OCI-LY3 (cell line): ENCODE data around the gene MRPL20.

ENCODE experiments used
- H2AFZ ChIP-seq: fragments of 200-600, 300-600 bp; shearing (Covaris generic); 2 replicates; pipeline ENCODE4 v1.6.0; 2014; ENCODE audit warnings: antibody characterized with exemption, low read depth, low read length
- H3K27ac ChIP-seq: fragments of 200-600, 300-600 bp; sonication (generic); 2 replicates; pipeline ENCODE4 v1.5.1; 2014; ENCODE audit warnings: mild to moderate bottlenecking, low read length, moderate library complexity, mixed read lengths
- H3K27me3 ChIP-seq: fragments of 200-600, 300-600 bp; sonication (generic); 2 replicates; pipeline ENCODE4 v1.6.1; 2014; ENCODE audit warnings: low read depth, low read length, mixed read lengths
- H3K36me3 ChIP-seq: fragments of 200-600, 300-600 bp; sonication (generic); replicated peaks from 2 replicates; pipeline ENCODE3; 2014; ENCODE audit warnings: low read depth, low read length, mixed read lengths
- H3K4me1 ChIP-seq: fragments of 300-600, 200-600 bp; sonication (generic); 2 replicates; pipeline ENCODE4 v1.6.1; 2014; ENCODE audit warnings: low read length, mixed read lengths
- H3K4me2 ChIP-seq: fragments of 200-600, 300-600 bp; sonication (generic); 2 replicates; pipeline ENCODE4 v1.6.1; 2014; ENCODE audit warnings: low read length, mixed read lengths
- H3K4me3 ChIP-seq: fragments of 300-600, 200-600 bp; sonication (generic); 2 replicates; pipeline ENCODE4 v1.5.1; 2014; ENCODE audit warnings: antibody characterized with exemption, mild to moderate bottlenecking, low read length, moderate library complexity
- H3K79me2 ChIP-seq: fragments of 300-600, 200-600 bp; shearing (Covaris generic); 2 replicates; pipeline ENCODE4 v1.6.1; 2014; ENCODE audit warnings: mild to moderate bottlenecking, low read length, mixed read lengths
- H3K9ac ChIP-seq: fragments of 300-600, 200-600 bp; shearing (Covaris generic); 2 replicates; pipeline ENCODE4 v1.6.0; 2014; ENCODE audit warnings: mild to moderate bottlenecking, low read length, moderate library complexity
- H3K9me3 ChIP-seq: fragments of 200-600, 300-600 bp; shearing (Covaris generic); 2 replicates; pipeline ENCODE4 v1.6.1; 2014; ENCODE audit warnings: low read length, mixed read lengths; ENCODE audit not compliant: insufficient read depth
- H4K20me1 ChIP-seq: fragments of 200-600, 300-600 bp; sonication (generic); 2 replicates; pipeline ENCODE4 v1.6.1; 2016; ENCODE audit warnings: low read length, mixed read lengths; ENCODE audit not compliant: insufficient read depth
- EZH2phosphoT487 ChIP-seq: fragments of 200-600 bp; shearing (Covaris generic); IDR thresholded peaks from 2 replicates; pipeline ENCODE4 v1.6.1; 2018; ENCODE audit warnings: antibody characterized with exemption, mixed run types, low read depth
- TF ChIP-seq, protein P1 (sequence below): fragments of 200-600, 300-600 bp; sonication (generic); IDR thresholded peaks from 2 replicates; pipeline ENCODE4 v1.5.1; 2014; ENCODE audit warnings: antibody characterized with exemption, low read length, low read depth

Gene MRPL20

DNA sequence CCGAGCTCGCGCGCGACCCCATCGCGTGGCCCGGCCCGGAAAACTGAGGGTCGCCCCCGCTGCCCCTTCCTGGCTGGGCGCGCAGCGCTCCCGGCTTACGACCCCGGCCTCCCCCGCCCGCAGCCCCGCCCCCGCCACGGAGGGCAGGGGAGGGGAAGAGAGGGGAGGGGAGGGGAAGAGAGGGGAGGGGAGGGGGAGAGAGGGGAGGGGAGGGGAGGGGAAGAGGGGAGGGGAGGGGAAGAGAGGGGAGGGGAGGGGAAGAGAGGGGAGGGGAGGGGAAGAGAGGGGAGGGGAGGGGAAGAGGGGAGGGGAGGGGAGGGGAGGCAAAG, 20.7 kb upstream of the MRPL20 start:
- H3K9me3 ChIP-seq: no peaks in the 10 kb centered on the region
- H3K4me1 ChIP-seq: no peaks in the 10 kb centered on the region
- H2AFZ ChIP-seq: no peak overlapping the region
- TF ChIP-seq EZH2phosphoT487: no peak
- TF ChIP-seq, protein P1, sequence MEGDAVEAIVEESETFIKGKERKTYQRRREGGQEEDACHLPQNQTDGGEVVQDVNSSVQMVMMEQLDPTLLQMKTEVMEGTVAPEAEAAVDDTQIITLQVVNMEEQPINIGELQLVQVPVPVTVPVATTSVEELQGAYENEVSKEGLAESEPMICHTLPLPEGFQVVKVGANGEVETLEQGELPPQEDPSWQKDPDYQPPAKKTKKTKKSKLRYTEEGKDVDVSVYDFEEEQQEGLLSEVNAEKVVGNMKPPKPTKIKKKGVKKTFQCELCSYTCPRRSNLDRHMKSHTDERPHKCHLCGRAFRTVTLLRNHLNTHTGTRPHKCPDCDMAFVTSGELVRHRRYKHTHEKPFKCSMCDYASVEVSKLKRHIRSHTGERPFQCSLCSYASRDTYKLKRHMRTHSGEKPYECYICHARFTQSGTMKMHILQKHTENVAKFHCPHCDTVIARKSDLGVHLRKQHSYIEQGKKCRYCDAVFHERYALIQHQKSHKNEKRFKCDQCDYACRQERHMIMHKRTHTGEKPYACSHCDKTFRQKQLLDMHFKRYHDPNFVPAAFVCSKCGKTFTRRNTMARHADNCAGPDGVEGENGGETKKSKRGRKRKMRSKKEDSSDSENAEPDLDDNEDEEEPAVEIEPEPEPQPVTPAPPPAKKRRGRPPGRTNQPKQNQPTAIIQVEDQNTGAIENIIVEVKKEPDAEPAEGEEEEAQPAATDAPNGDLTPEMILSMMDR: no peak
- H3K27me3 ChIP-seq: no peaks in the 10 kb centered on the region
- H3K27ac ChIP-seq: no peak overlapping the region
- no peaks in the 10 kb centered on the region for H3K36me3 ChIP-seq
- no peaks in the 10 kb centered on the region for H3K79me2 ChIP-seq
- H3K4me3 ChIP-seq: no peak overlapping the region
- H3K9ac ChIP-seq: no peak overlapping the region
- no peaks in the 10 kb centered on the region for H4K20me1 ChIP-seq
- no peak overlapping the region for H3K4me2 ChIP-seq

DNA sequence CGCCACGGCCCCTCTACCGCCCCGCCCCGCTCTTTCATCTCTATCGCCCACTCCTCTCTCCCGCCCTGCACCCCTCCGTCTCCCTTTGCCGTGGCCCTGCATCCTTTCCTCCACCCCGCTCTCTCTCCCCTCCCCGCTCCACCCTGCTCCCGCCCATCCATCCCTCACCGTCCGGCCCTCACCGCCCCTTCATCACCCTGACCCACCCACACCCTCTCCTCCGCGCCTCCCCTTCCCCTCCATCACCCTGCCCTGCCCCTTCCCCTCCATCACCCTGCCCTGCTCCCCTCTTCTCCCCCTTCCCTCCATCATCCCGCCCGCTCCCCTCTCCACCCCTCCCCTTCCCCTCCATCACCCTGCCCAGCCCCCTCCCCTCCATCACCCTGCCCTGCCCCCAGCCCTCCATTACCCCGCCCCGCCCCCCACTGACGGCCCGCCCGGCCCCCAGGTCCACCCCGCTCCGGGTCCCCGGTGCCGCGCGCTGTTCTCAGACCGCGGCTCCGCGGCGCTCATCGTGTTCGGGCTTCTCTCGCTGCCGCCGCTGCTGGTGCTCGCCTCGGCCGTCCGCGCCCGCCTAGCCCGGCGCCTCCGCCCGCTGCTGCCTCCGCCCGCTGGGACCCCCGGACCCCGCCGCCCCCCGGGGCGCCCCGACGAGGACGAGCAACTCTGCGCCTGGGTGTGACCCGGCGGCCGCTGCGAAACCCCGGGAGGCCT, 20.2 kb upstream of the MRPL20 start:
- Histone ChIP-seq H3K4me1 (peaks cover 3% of the 10 kb centered on the region; the same call in 1 of the 2 replicates), H3K4me2 (no peak overlapping the region), H3K36me3 (no peaks in the 10 kb centered on the region), H3K9ac (no peak overlapping the region), H3K4me3 (no peak overlapping the region), H2AFZ (no peak overlapping the region), H3K27ac (no peak overlapping the region), H4K20me1 (no peaks in the 10 kb centered on the region), H3K9me3 (no peaks in the 10 kb centered on the region), H3K27me3 (no peaks in the 10 kb centered on the region), H3K79me2 (no peaks in the 10 kb centered on the region)
- no peak for TF ChIP-seq EZH2phosphoT487
- TF ChIP-seq, protein P1: no peak

DNA sequence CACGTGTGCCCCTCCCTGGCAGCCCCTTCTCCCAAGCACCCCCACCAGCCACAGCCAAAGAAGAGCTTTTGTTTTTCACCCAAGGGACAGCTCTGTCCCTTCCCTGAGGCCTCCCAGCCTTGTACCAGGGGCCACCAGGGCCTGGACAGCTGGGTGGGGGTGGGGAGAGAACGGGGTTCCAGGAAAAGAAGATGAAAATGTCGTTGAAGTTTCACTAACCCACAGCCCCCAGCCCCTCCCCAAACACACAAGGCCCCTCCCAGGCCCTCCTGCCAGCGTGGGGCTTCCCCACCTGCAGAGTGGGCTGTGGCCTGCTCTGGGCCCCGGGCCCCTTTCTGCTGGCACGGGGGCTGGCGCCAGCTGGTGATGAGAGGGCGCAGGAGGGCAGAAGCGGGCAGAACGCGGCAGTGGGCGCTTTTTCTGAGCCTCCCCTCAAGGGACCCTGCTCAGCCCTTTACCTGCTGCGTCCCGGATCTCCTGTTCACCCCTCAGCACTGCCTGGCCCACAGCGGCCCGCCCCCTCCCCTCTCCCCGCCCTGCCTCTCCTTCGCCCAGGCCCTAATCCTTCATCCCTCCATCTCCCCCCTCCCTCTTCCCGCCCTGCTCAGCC, 19.5 kb upstream of the MRPL20 start:
- Histone ChIP-seq H3K36me3 (no peaks in the 10 kb centered on the region), H3K4me1 (peaks cover 6% of the 10 kb centered on the region; the same call in 1 of the 2 replicates), H3K4me2 (no peak overlapping the region), H3K9me3 (no peaks in the 10 kb centered on the region), H3K79me2 (no peaks in the 10 kb centered on the region), H3K9ac (no peak overlapping the region), H2AFZ (no peak overlapping the region), H3K4me3 (no peak overlapping the region), H3K27me3 (no peaks in the 10 kb centered on the region), H3K27ac (no peak overlapping the region), H4K20me1 (no peaks in the 10 kb centered on the region)
- TF ChIP-seq, protein P1: no peak
- no peak for TF ChIP-seq EZH2phosphoT487

DNA sequence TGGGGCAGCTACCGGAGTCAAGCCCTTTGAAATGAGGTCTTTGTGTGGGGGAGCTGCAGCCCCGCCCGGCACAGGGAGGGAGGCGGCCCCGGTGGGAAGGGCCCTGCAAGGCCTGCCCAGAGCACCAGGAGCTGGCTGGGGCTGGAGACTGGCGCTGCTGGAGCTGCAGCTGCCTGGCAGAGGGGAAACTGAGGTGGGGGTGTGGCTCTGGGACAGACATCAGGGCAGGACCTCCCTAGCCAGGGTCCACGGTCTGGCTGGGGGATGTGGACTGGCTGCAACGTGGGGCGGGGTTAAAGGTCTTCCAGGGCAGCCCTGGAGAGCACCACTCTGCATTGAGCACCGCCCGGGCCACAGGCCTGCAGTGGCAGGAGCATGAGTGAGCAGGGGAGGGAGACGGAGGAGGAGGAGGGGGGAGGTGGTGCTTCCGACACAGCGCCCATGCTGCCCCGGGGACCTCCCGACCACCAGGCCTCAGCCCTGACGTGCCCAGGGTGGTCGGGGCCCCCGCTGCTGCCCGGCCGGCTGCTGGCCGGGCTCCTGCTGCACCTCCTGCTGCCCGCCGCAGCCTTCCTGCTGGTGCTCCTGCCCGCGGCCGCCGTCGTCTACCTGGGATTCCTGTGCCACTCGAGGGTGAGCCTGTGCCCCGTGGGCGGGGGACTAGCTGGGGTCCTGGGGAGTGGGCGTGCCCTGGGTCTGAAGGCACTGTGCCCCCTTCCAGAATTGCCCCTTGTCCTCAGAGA, 18.8 kb upstream of the MRPL20 start:
- H3K36me3 ChIP-seq: no peaks in the 10 kb centered on the region
- no peak overlapping the region for H3K4me3 ChIP-seq
- H3K27me3 ChIP-seq: no peaks in the 10 kb centered on the region
- H3K9ac ChIP-seq: no peak overlapping the region
- H3K4me1 ChIP-seq: peaks cover 9% of the 10 kb centered on the region; the same call in 1 of the 2 replicates
- H3K79me2 ChIP-seq: no peaks in the 10 kb centered on the region
- H4K20me1 ChIP-seq: no peaks in the 10 kb centered on the region
- no peak overlapping the region for H3K27ac ChIP-seq
- no peaks in the 10 kb centered on the region for H3K9me3 ChIP-seq
- H2AFZ ChIP-seq: no peak overlapping the region
- TF ChIP-seq, protein P1: no peak
- no peak for TF ChIP-seq EZH2phosphoT487
- no peak overlapping the region for H3K4me2 ChIP-seq
